CD1c-positive myeloid dendritic cell (primary cell): Measurements from ENCODE around the gene E2F8.

Experiments
- DNase-seq: peaks from one replicate; pipeline ENCODE4 v3.0.0-alpha.2; 2016; ENCODE audit errors: extremely low spot score

The E2F8 gene

GRCh38 chr11:19220903-19221724 lies 19.6 kb downstream of the E2F8 start:
- DNase-seq, result no peak

GRCh38 chr11:19218786-19219460 lies 21.8 kb downstream of the E2F8 start:
- DNase-seq, result no peak

GRCh38 chr11:19218216-19218615 lies 22.5 kb downstream of the E2F8 start:
- no peak for DNase-seq

- DNase-seq, result no peak
Measured at GRCh38 chr11:19216709-19217374, 23.9 kb downstream of the E2F8 start.

GRCh38 chr11:19216021-19216420 lies 24.7 kb downstream of the E2F8 start:
- no peak for DNase-seq

GRCh38 chr11:19209617-19210370 lies 31.0 kb downstream of the E2F8 start:
- DNase-seq, result no peak

- DNase-seq, result no peak
Measured at GRCh38 chr11:19208959-19209546, 31.7 kb downstream of the E2F8 start.

GRCh38 chr11:19208181-19208580 lies 32.6 kb downstream of the E2F8 start:
- no peak for DNase-seq

- DNase-seq, result no peak
Measured at GRCh38 chr11:19204836-19205235, 35.9 kb downstream of the E2F8 start.

- DNase-seq, result no peak
Measured at GRCh38 chr11:19201737-19202605, 38.8 kb downstream of the E2F8 start, which contains the start of gene CSRP3. Gene CSRP3, minus strand, starts transcription at chr11:19201983. Its CDS starts 9,535 bp downstream, at chr11:19192448.

- DNase-seq, result no peak
Measured at GRCh38 chr11:19200410-19201201, 40.1 kb downstream of the E2F8 start.

GRCh38 chr11:19199771-19200170 lies 41.0 kb downstream of the E2F8 start:
- DNase-seq, result no peak

- DNase-seq, result no peak
Measured at GRCh38 chr11:19199048-19199447, 41.7 kb downstream of the E2F8 start.

- no peak for DNase-seq
Measured at GRCh38 chr11:19196432-19196831, 44.3 kb downstream of the E2F8 start.

GRCh38 chr11:19194620-19195308 lies 46.0 kb downstream of the E2F8 start:
- no peak for DNase-seq

GRCh38 chr11:19193916-19194315 lies 46.8 kb downstream of the E2F8 start:
- DNase-seq, result no peak

GRCh38 chr11:19191530-19192169 lies 49.1 kb downstream of the E2F8 start:
- no peak for DNase-seq

- no peak for DNase-seq
Measured at GRCh38 chr11:19187833-19188258, 52.9 kb downstream of the E2F8 start.
